Suprapubic skin (tissue), 4 donors: ENCODE measurements around the gene COX6B2.

Experiments
- CTCF ChIP-seq, 2 donors: fragments of 200-600 bp in 1 of 2; fragments of 450-650 bp in 1 of 2; sonication (generic) in 1 of 2; IDR thresholded peaks; one replicate each; pipeline ENCODE4 v1.5.1; 2016 to 2019; ENCODE audit warnings: antibody characterized with exemption in 2 of 2, mild to moderate bottlenecking in 1 of 2, moderate library complexity in 1 of 2
- EP300 ChIP-seq: sonication (generic); formaldehyde crosslinking; IDR thresholded peaks from one replicate; pipeline ENCODE4 v1.6.1; 2017; ENCODE audit warnings: antibody characterized with exemption
- POLR2AphosphoS5 ChIP-seq, 3 donors: sonication (generic); formaldehyde crosslinking; IDR thresholded peaks; one replicate each; pipeline ENCODE4 v1.6.1; 2017; ENCODE audit warnings: antibody characterized with exemption in 3 of 3

- TF ChIP-seq CTCF (IDR thresholded peaks at IDR 0.05) (no peak), EP300 (no peak), POLR2AphosphoS5 (IDR thresholded peaks at IDR 0.05) (no peak)
These were observed 54.5 kb downstream of the COX6B2 start for GRCh38 chr19:55299991-55300390.
